K562 (cell line): ENCODE data around the gene GSK3B. TPM values are rescaled to one million over a fixed set of nuclear protein-coding genes. Genes with fewer than 3 reads are reported as not detected.
"Not testable (repeated sequence)": the region's sequence is repeated elsewhere in the genome, so short reads cannot be mapped to it uniquely, and the experiment has no call there.

Experiments used
- ATAC-seq: fragments of 200-7000 bp; cut with Tn5 transposase; 3 replicates; pipeline ENCODE4 v1.9.1; 2020; ENCODE audit warnings: moderate library complexity
- BruUV-seq: library from RNA; stranded (reverse); fragments of 400-500 nt; replicated peaks from 2 replicates; lab custom pipeline; 2021; lab: Mats Ljungman, UMichigan
- CTCF ChIA-PET: fragments of 300-600 bp; formaldehyde crosslinking; extraction: SDS; loops from one replicate; lab custom pipeline; 2021; ENCODE audit warnings: low intra/inter-chr PET ratio; lab: Yijun Ruan, JAX
- POLR2A ChIA-PET: fragments of 300-600, 350-650 bp; sonication (Branson Sonifier 250); formaldehyde crosslinking; extraction: SDS; loops from one replicate; lab custom pipeline; 2021; ENCODE audit warnings: antibody characterized with exemption, inconsistent platforms; lab: Yijun Ruan, JAX
- DNase-seq, 4 experiments: peaks; one replicate each; pipeline versions ENCODE4 v3.0.0 to v3.0.0-alpha.2; 2011 to 2018; ENCODE audit warnings: low spot score in 3 of 4, mixed read lengths in 3 of 4; ENCODE audit errors: extremely low read depth in 1 of 4
- FAIRE-seq: peaks from 2 replicates; lab custom pipeline; 2011; peaks lifted over from hg19 to GRCh38; lab: Jason Lieb, UNC
- H2AFZ ChIP-seq: 2 replicates; pipeline ENCODE4 v1.6.0; 2011; ENCODE audit warnings: low read depth, low read length, control low read depth, inconsistent platforms
- H3K27ac ChIP-seq: fragments of 200-600 bp; 3 replicates; pipeline ENCODE4 v1.8.0; 2011; ENCODE audit warnings: low read depth, mild to moderate bottlenecking, control low read depth, inconsistent platforms, low read length, moderate library complexity, mixed read lengths; ENCODE audit errors: extremely low read depth
- H3K27me3 ChIP-seq, 2 experiments: fragments of 300-600 bp in 1 of 2; 2 replicates in 1 of 2; 3 replicates in 1 of 2; pipeline versions ENCODE4 v1.6.0 to v1.8.0; 2011; ENCODE audit warnings: inconsistent platforms in 2 of 2, low read length in 2 of 2, mild to moderate bottlenecking in 1 of 2, mixed read lengths in 1 of 2, moderate library complexity in 1 of 2; ENCODE audit not compliant: control insufficient read depth in 2 of 2, insufficient read depth in 2 of 2
- H3K36me3 ChIP-seq: fragments of 300-600 bp; 3 replicates; pipeline ENCODE4 v1.8.0; 2011; ENCODE audit warnings: mild to moderate bottlenecking, low read length, inconsistent platforms; ENCODE audit not compliant: control insufficient read depth, insufficient read depth
- H3K4me1 ChIP-seq, 2 experiments: fragments of 200-600 bp in 1 of 2; replicated peaks in 1 of 2; 2 replicates in 1 of 2; 3 replicates in 1 of 2; pipeline versions ENCODE4 v1.5.1 to v1.8.0; 2011; ENCODE audit warnings: inconsistent platforms in 2 of 2, low read length in 2 of 2, mild to moderate bottlenecking in 1 of 2, mixed read lengths in 1 of 2, moderate library complexity in 1 of 2; ENCODE audit not compliant: control insufficient read depth in 2 of 2, insufficient read depth in 2 of 2
- H3K4me2 ChIP-seq: 2 replicates; pipeline ENCODE4 v1.6.1; 2011; ENCODE audit warnings: low read length, control low read depth, inconsistent platforms, mixed read lengths; ENCODE audit not compliant: insufficient read depth
- H3K4me3 ChIP-seq: fragments of 200-600 bp; sonication (generic), shearing (Covaris generic); 2 replicates; pipeline ENCODE4 v1.5.1; 2016; ENCODE audit warnings: control low read depth, inconsistent platforms
- H3K79me2 ChIP-seq: fragments of 200-600 bp; 3 replicates; pipeline ENCODE4 v1.8.0; 2011; ENCODE audit warnings: low read length, inconsistent platforms; ENCODE audit not compliant: control insufficient read depth, insufficient read depth
- H3K9ac ChIP-seq, 2 experiments: 2 replicates each; pipeline versions ENCODE4 v1.6.0 to v1.6.1; 2011; ENCODE audit warnings: low read depth in 2 of 2, low read length in 2 of 2, control low read depth in 1 of 2, inconsistent platforms in 1 of 2, mild to moderate bottlenecking in 1 of 2, mixed read lengths in 1 of 2; ENCODE audit not compliant: insufficient read depth in 1 of 2
- H3K9me1 ChIP-seq: one replicate; pipeline ENCODE4 v1.6.0; 2011; ENCODE audit warnings: inconsistent platforms, mild to moderate bottlenecking, low read length, moderate library complexity; ENCODE audit not compliant: control insufficient read depth, insufficient read depth
- H3K9me3 ChIP-seq: replicated peaks from 2 replicates; pipeline ENCODE4 v1.5.1; 2011; ENCODE audit warnings: low read depth, low read length, inconsistent platforms; ENCODE audit not compliant: control insufficient read depth, insufficient read depth
- H4K20me1 ChIP-seq: replicated peaks from 2 replicates; pipeline ENCODE4 v1.6.1; 2011; ENCODE audit warnings: low read length, inconsistent platforms, mixed read lengths; ENCODE audit not compliant: control insufficient read depth, insufficient read depth
- CSDE1 ChIP-seq, 2 experiments: fragments of 450-650 bp; IDR thresholded peaks; 2 replicates each; pipeline ENCODE4 v1.6.1; 2016; ENCODE audit warnings: mild to moderate bottlenecking in 1 of 2
- CXXC5 ChIP-seq: fragments of 250-450 bp; sonication (Bioruptor Pico); IDR thresholded peaks from 2 replicates; pipeline ENCODE4 v1.8.0; 2022; ENCODE audit warnings: inconsistent platforms, mild to moderate bottlenecking, moderate library complexity
- HOMEZ ChIP-seq: fragments of 250-450 bp; sonication (Bioruptor Pico); IDR thresholded peaks from 2 replicates; pipeline ENCODE4 v1.4.0; 2020; ENCODE audit warnings: mild to moderate bottlenecking, moderate library complexity
- JUND ChIP-seq, 2 experiments: IDR thresholded peaks; 2 replicates in 1 of 2; 3 replicates in 1 of 2; pipeline ENCODE4 v1.6.1; 2011; ENCODE audit warnings: borderline replicate concordance in 2 of 2, low read depth in 2 of 2, low read length in 2 of 2, improper control_type of control experiment in 1 of 2, missing biosample characterization in 1 of 2, missing genetic modification characterization in 1 of 2, missing genetic modification reagents in 1 of 2
- NCOA6 ChIP-seq: fragments of 450-650 bp; IDR thresholded peaks from 2 replicates; pipeline ENCODE4 v1.6.1; 2017; ENCODE audit warnings: mild to moderate bottlenecking
- RBM25 ChIP-seq: fragments of 200-400 bp; formaldehyde crosslinking; IDR thresholded peaks from 2 replicates; pipeline ENCODE4 v1.6.1; 2018; ENCODE audit warnings: low read length, low read depth, moderate library complexity; ENCODE audit not compliant: severe bottlenecking
- ZNF133 ChIP-seq: fragments of 250-450 bp; sonication (Bioruptor Pico); IDR thresholded peaks from 2 replicates; pipeline ENCODE4 v1.4.0; 2020; ENCODE audit warnings: mild to moderate bottlenecking
- ZNF146 ChIP-seq: IDR thresholded peaks from one replicate; pipeline ENCODE4 v1.6.1; 2018; ENCODE audit warnings: missing compliant biosample characterization; ENCODE audit not compliant: unreplicated experiment
- ZNF24 ChIP-seq: fragments of 450-650 bp; IDR thresholded peaks from 2 replicates; pipeline ENCODE4 v1.6.1; 2016
- WGBS: fragments of 100-300 bp; shearing (Covaris generic); methylation state at CpG from one replicate; pipeline ENCODE4 v1.1.6; 2016; ENCODE audit warnings: low coverage, mixed read lengths; ENCODE audit not compliant: insufficient coverage; ENCODE audit errors: missing lambda C conversion rate; 5-methylcytosine and 5-hydroxymethylcytosine counted together
- in situ Hi-C: fragments of 300-500 bp; cut with MboI; formaldehyde crosslinking; loops from 4 replicates; pipeline ENCODE4 v1.15.0; 2018; ENCODE audit warnings: inconsistent platforms, mixed read lengths
- intact Hi-C: fragments of 100-400 bp; cut with micrococcal nuclease; formaldehyde crosslinking; loops from 2 replicates; pipeline ENCODE4 v1.14.2; 2022
- polyA plus RNA-seq, 8 experiments: library from polyadenylated mRNA; depleted of rRNA in 4 of 8; stranded (reverse) in 5 of 8; unstranded in 3 of 8; fragments of >200 nt; fragmentation: Nextera tagmentation in 2 of 8; fragmentation: Illumina TruSeq in 1 of 8; extraction: Ambion mirVana in 2 of 8; extraction: Trizol in 1 of 8; gene quantifications; 2 replicates each; pipeline versions ENCODE4 v1.2.1 to v1.2.3, GENCODE V29; 2011 to 2014; ENCODE audit warnings: inconsistent platforms in 1 of 8, missing spikeins in 1 of 8
- total RNA-seq, 7 experiments: library from RNA; depleted of rRNA in 6 of 7; stranded (reverse); fragments of >200 nt in 6 of 7; fragmentation: Illumina TruSeq in 2 of 7; extraction: Trizol in 2 of 7; gene quantifications; 2 replicates each; pipeline versions ENCODE4 v1.2.1 to v1.2.3, GENCODE V29; 2011 to 2021; ENCODE audit warnings: low replicate concordance in 1 of 7
- TF ChIP-seq, protein P1 (sequence below): sonication (generic); formaldehyde crosslinking; IDR thresholded peaks from 2 replicates; pipeline ENCODE4 v1.8.1; 2023; ENCODE audit warnings: mild to moderate bottlenecking, missing genetic modification reagents, moderate library complexity

Gene GSK3B
- total and polyA plus RNA-seq, 9 of the 15 experiments (the other 6 are each of a cell fraction or from before 2014, with no cell fraction given), result 4.7 to 25.0 (median 18.7) TPM

DNA sequence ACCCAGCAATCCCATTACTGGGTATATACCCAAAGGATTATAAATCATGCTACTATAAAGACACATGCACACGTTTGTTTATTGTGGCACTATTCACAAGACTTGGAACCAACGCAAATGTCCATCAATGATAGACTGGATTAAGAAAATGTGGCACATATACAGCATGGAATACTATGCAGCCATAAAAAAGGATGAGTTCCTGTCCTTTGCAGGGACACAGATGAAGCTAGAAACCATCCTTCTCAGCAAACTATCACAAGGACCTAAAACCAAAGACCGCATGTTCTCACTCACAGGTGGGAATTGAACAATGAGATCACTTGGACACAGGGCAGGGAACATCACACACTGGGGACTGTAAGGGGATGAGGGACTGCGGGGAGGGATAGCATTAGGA lies 107.4 kb downstream of the GSK3B start:
- H3K27me3 ChIP-seq, H3K36me3 ChIP-seq, POLR2A ChIA-PET, BruUV-seq, H2AFZ ChIP-seq, H3K9me3 ChIP-seq, H3K9me1 ChIP-seq, H4K20me1 ChIP-seq, intact Hi-C loops, H3K9ac ChIP-seq, DNase-seq, CTCF ChIA-PET, ATAC-seq, FAIRE-seq, H3K4me2 ChIP-seq: not testable (repeated sequence)
- WGBS, result 93% methylated on average over 4 of the region's 4 CpGs
- H3K79me2 ChIP-seq, result peaks cover 11% of the 10 kb centered on the region
- TF ChIP-seq RBM25 (peak; percentile 12), ZNF146 (CRISPR knock-in tag) (peak; percentile 62)
- TF ChIP-seq, all 486 proteins: peak for 2; not testable (repeated sequence) for 484
- H3K4me3 ChIP-seq, H3K27ac ChIP-seq, H3K4me1 ChIP-seq, in situ Hi-C loops: not testable (repeated sequence)

GRCh38 chr3:119981386-119981785 lies 112.9 kb downstream of the GSK3B start:
- ChIA-PET POLR2A (no interaction called here), CTCF (no interaction called here)
- intact Hi-C loops (no loop called here), in situ Hi-C loops (no loop called here)
- no TSS peak for BruUV-seq
- H3K27ac ChIP-seq, result no peak overlapping the region
- no peaks in the 10 kb centered on the region for H3K27me3 ChIP-seq
- H3K79me2 ChIP-seq, result peaks cover 6% of the 10 kb centered on the region; the same call in 1 of the 3 replicates
- WGBS, result 93% methylated on average over 3 of the region's 14 CpGs
- DNase-seq, result no peak
- no peak for FAIRE-seq
- no peak for ATAC-seq
- H3K4me1 ChIP-seq, result no peaks in the 10 kb centered on the region
- no peak overlapping the region for H3K4me3 ChIP-seq
- H3K9me1 ChIP-seq, result no peaks in the 10 kb centered on the region
- H3K9ac ChIP-seq, result no peak overlapping the region
- H3K4me2 ChIP-seq, result no peak overlapping the region
- no peaks in the 10 kb centered on the region for H4K20me1 ChIP-seq
- TF ChIP-seq CXXC5 (CRISPR knock-in tag), result no peak
- no peak for TF ChIP-seq ZNF24
- no peak for TF ChIP-seq HOMEZ (CRISPR knock-in tag)
- no peak for TF ChIP-seq NCOA6
- TF ChIP-seq CSDE1 (IDR thresholded peaks at IDR 0.05), result no peak
- no peak for TF ChIP-seq ZNF133 (CRISPR knock-in tag)
- TF ChIP-seq, protein P1, sequence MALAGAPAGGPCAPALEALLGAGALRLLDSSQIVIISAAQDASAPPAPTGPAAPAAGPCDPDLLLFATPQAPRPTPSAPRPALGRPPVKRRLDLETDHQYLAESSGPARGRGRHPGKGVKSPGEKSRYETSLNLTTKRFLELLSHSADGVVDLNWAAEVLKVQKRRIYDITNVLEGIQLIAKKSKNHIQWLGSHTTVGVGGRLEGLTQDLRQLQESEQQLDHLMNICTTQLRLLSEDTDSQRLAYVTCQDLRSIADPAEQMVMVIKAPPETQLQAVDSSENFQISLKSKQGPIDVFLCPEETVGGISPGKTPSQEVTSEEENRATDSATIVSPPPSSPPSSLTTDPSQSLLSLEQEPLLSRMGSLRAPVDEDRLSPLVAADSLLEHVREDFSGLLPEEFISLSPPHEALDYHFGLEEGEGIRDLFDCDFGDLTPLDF (CRISPR knock-in tag), result no peak
- TF ChIP-seq JUND (IDR thresholded peaks at IDR 0.05; ENCODE audit: borderline replicate concordance, low read depth, low read length), result no peak
- TF ChIP-seq JUND (tag; IDR thresholded peaks at IDR 0.05; ENCODE audit: borderline replicate concordance, low read depth, low read length), result no peak
- H3K36me3 ChIP-seq, result no peaks in the 10 kb centered on the region
- no peak overlapping the region for H2AFZ ChIP-seq
- H3K9me3 ChIP-seq, result no peaks in the 10 kb centered on the region
